Mesothelial cell of epicardium (in vitro differentiated cells): ENCODE measurements around the gene SEC14L6. TPM values are rescaled to one million over a fixed set of nuclear protein-coding genes. Genes with fewer than 3 reads are reported as not detected.
"Not testable (repeated sequence)": the region's sequence is repeated elsewhere in the genome, so short reads cannot be mapped to it uniquely, and the experiment has no call there.

Experiments used
- DNase-seq, 2 experiments: peaks; one replicate each; pipeline ENCODE4 v3.0.0; 2021; ENCODE audit warnings: low spot score in 2 of 2; ENCODE audit not compliant: unreplicated experiment in 2 of 2
- H3K27ac Mint-ChIP-seq: 2 replicates; pipeline ENCODE4 v1.8.0; 2021; ENCODE audit warnings: mixed read lengths
- H3K27me3 Mint-ChIP-seq: 2 replicates; pipeline ENCODE4 v1.8.0; 2021; ENCODE audit warnings: low read depth, mixed read lengths
- H3K36me3 Mint-ChIP-seq: 2 replicates; pipeline ENCODE4 v1.8.0; 2021; ENCODE audit warnings: mixed read lengths
- H3K4me1 Mint-ChIP-seq: 2 replicates; pipeline ENCODE4 v1.8.0; 2021; ENCODE audit warnings: mixed read lengths
- H3K4me3 Mint-ChIP-seq: 2 replicates; pipeline ENCODE4 v1.8.0; 2021; ENCODE audit warnings: mild to moderate bottlenecking, moderate library complexity, mixed read lengths
- H3K9me3 Mint-ChIP-seq: 2 replicates; pipeline ENCODE4 v1.8.0; 2021; ENCODE audit warnings: mixed read lengths
- total RNA-seq: library from RNA; stranded (reverse); gene quantifications from 3 replicates; pipeline ENCODE4 v1.2.1, GENCODE V29; 2021
- TF ChIP-seq, protein P1 (sequence below): fragments of 200-600 bp; sonication (generic); IDR thresholded peaks from one replicate; pipeline ENCODE4 v1.5.0; 2021; ENCODE audit warnings: antibody characterized with exemption; ENCODE audit not compliant: unreplicated experiment

SEC14L6 gene
- 2.0 to 2.3 TPM (median 2.1 TPM) in 3 replicates for total RNA-seq

DNA sequence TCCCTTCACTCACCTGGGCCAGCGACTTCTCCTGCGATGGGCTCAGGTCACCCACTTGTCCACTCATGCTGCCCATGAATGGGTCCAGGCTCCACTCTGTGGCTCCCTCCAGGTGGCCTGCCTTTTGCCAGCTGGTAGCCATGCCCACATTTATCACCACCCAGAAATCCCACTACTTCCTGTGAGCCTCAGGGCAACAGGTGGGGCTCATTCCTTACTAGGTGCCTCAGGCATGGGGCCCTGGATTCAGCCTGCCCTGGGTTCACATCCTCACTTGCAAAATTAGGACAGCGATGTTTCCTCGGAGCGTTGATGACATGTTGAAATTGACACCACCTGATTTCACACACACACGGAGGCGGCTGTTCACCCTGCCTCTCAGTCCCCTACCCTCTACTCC lies at the start of gene SEC14L6:
SEC14L6 (minus strand) TSS at position 126 of the 400 bp plus-strand sequence; CDS start at position 67, 59 bp downstream.
- no peak within 1 kb of the TSS for H3K4me3 Mint-ChIP-seq
- H3K27me3 Mint-ChIP-seq, result peaks cover 32% of the 10 kb centered on the region
- H3K4me1 Mint-ChIP-seq, result peaks cover 6% of the 10 kb centered on the region
- no peak within 1 kb of the TSS for H3K27ac Mint-ChIP-seq
- H3K9me3 Mint-ChIP-seq, result no peaks in the 10 kb centered on the region
- no peaks in the 10 kb centered on the region for H3K36me3 Mint-ChIP-seq
- no peak for DNase-seq
- TF ChIP-seq, protein P1, sequence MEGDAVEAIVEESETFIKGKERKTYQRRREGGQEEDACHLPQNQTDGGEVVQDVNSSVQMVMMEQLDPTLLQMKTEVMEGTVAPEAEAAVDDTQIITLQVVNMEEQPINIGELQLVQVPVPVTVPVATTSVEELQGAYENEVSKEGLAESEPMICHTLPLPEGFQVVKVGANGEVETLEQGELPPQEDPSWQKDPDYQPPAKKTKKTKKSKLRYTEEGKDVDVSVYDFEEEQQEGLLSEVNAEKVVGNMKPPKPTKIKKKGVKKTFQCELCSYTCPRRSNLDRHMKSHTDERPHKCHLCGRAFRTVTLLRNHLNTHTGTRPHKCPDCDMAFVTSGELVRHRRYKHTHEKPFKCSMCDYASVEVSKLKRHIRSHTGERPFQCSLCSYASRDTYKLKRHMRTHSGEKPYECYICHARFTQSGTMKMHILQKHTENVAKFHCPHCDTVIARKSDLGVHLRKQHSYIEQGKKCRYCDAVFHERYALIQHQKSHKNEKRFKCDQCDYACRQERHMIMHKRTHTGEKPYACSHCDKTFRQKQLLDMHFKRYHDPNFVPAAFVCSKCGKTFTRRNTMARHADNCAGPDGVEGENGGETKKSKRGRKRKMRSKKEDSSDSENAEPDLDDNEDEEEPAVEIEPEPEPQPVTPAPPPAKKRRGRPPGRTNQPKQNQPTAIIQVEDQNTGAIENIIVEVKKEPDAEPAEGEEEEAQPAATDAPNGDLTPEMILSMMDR, result no peak

DNA sequence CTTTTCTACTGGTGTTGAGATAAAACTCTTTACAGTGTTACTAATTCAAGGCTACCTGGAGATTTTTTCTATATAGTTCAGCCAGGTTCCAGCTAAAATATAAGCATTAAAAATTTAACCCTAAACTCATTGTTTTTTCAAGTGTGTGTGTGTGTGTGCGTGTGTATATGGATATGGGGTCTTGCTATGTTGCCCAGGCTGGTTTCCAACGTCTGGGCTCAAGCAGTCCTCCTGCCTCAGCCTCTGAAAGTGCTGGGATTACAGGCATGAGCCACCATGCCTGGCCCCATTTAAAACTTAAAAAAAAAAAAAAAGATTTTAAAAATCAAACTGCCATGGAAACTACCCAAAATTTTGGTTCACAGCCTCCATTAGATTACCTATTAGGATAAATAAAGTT lies 49.7 kb upstream of the SEC14L6 start:
- TF ChIP-seq, protein P1, result no peak
- Mint-ChIP-seq H3K4me3 (no peak overlapping the region), H3K4me1 (no peaks in the 10 kb centered on the region), H3K36me3 (no peaks in the 10 kb centered on the region), H3K27ac (no peak overlapping the region), H3K9me3 (no peaks in the 10 kb centered on the region), H3K27me3 (peaks cover 22% of the 10 kb centered on the region)
- DNase-seq, result no peak

DNA sequence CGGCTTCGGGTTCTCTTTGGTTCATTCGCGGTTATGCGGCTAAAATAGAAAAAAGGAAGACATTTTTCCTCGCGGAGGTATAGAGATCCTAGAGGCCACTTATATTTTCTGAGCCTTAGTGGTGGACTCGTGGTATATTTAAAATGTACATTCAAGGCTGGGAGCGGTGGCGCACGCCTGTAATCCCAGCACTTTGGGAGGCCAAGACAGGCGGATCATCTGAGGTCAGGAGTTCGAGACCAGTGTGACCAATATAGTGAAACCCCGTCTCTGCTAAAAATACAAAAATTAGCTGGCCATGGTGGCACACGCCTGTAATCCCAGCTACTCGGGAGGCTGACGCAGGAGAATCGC lies 45.8 kb upstream of the SEC14L6 start:
- not testable (repeated sequence) for H3K36me3 Mint-ChIP-seq, H3K4me3 Mint-ChIP-seq, H3K4me1 Mint-ChIP-seq, H3K27ac Mint-ChIP-seq, H3K9me3 Mint-ChIP-seq, DNase-seq
- H3K27me3 Mint-ChIP-seq, result peaks cover 22% of the 10 kb centered on the region

DNA sequence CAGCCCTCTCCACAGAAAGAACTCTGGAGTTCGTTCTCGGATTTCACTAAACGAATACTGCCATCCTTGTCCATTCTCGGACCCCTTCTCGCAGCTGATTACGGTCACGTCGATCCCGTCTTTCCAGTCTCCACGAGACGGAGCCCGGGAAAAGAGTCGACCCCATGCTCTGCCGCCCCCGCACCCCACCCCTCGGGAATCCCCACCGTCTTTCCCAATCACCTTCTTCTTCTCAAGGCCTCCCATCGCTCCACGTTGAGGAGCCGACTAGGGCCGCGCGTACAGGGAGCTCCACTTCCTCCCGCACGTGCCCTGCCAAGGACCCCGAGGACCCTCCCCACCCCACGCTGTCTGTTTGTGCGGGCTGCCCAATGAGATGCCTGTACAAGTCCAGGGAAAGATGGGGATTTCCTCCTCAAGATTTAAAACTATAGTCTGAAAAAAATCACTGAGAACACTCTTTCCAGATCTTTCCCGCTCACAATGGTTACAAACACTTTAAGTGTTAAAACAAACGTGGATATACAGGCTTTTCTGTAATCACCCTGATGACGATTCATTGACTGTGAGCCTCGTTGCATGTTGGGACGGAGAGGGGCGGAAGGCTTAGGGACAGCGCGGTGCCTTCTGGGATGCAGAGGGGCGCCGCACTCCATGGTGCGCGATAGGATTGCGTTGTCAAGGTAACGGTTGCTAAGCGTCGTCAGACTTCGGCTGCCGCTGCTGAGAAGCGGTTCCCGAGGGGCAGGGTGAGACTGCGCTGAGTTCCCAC lies 45.2 kb upstream of the SEC14L6 start, which contains the start of gene PES1:
PES1 (minus strand) TSS at position 323 of the 772 bp plus-strand sequence; CDS start at position 246, 77 bp downstream.
- Mint-ChIP-seq H3K9me3 (no peaks in the 10 kb centered on the region), H3K4me3 (no peak within 1 kb of the TSS), H3K36me3 (peaks cover 6% of the 10 kb centered on the region), H3K27me3 (peaks cover 22% of the 10 kb centered on the region), H3K4me1 (peaks cover 2% of the 10 kb centered on the region), H3K27ac (no peak within 1 kb of the TSS)
- TF ChIP-seq, protein P1, result no peak
- peak; percentile 90 to 92 for DNase-seq

DNA sequence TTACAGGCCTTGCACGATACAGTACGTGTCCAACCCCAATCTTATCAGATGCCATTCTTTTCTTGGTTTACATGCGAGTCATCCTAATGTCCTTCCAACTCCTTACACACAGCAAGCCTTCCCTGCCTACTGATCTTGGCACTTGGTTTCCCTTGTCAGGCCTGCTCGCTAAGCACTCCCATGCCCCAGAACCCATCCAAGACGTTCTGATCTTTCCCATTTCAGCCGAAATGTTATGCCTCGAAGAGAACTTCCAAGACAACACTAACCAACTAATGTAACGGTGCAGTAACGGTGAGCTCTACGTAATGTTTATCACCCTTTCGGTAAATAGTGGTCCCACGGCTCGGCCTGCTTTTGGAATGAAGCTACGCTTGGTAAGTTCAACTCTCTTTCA lies 44.6 kb upstream of the SEC14L6 start:
- Mint-ChIP-seq H3K27ac (no peak overlapping the region), H3K4me3 (no peak overlapping the region), H3K9me3 (no peaks in the 10 kb centered on the region), H3K27me3 (peaks cover 22% of the 10 kb centered on the region), H3K4me1 (peaks cover 2% of the 10 kb centered on the region), H3K36me3 (peaks cover 10% of the 10 kb centered on the region)
- DNase-seq, result no peak
- TF ChIP-seq, protein P1, result no peak

DNA sequence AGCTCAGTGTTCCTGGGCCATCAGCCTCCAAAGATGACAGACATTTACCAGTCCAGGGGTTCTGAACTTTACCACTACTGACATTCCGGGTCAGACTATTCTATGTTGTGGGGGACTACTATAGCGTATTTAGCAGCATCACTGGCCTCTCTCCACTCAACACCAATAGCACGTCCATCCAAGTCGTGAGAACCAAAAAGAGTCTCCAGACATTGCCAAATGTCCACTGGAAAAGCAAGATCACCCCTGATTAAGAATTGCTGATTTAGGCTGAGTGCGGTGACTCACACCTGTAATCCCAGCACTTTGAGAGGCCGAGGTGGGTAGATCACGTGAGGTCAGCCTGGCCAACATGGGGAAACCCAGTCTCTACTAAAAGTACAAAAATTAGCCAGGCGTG lies 39.9 kb upstream of the SEC14L6 start:
- Mint-ChIP-seq H3K27ac (no peak overlapping the region), H3K4me1 (peaks cover 2% of the 10 kb centered on the region), H3K27me3 (no peaks in the 10 kb centered on the region), H3K36me3 (peaks cover 18% of the 10 kb centered on the region), H3K9me3 (no peaks in the 10 kb centered on the region), H3K4me3 (no peak overlapping the region)
- no peak for DNase-seq
- TF ChIP-seq, protein P1, result no peak
